B cell (primary cell): ENCODE measurements around the gene HAUS7. TPM values are rescaled to one million over a fixed set of nuclear protein-coding genes. Genes with fewer than 3 reads are reported as not detected.
A peak's percentile ranks its signal among the peaks of the same experiment; 100 is the strongest.

Experiments used
- ATAC-seq: fragments of 200-7000 bp; cut with Tn5 transposase; one replicate; pipeline ENCODE4 v1.10.0; 2021; ENCODE audit warnings: low read depth, mild to moderate bottlenecking, moderate number of reproducible peaks, moderate library complexity
- CTCF ChIA-PET: fragments of 350-600 bp; sonication (Branson Sonifier 250); formaldehyde crosslinking; loops from one replicate; lab custom pipeline; 2021; ENCODE audit warnings: antibody characterized with exemption, inconsistent platforms; lab: Charles Lee
- POLR2A ChIA-PET: fragments of 350-600 bp; sonication (Branson Sonifier 250); formaldehyde crosslinking; loops from one replicate; lab custom pipeline; 2021; ENCODE audit warnings: antibody characterized with exemption; lab: Charles Lee
- DNase-seq: peaks from one replicate; pipeline ENCODE4 v3.0.0; 2013
- H2AFZ ChIP-seq: 2 replicates; pipeline ENCODE4 v1.6.1; 2012; ENCODE audit warnings: mild to moderate bottlenecking, low read depth, low read length; ENCODE audit not compliant: insufficient read depth, poor library complexity, severe bottlenecking
- H3K27ac ChIP-seq, 2 donors: 1 replicate in 1 of 2; 2 replicates in 1 of 2; pipeline ENCODE4 v1.5.1; 2012 to 2013; ENCODE audit warnings: low read length in 2 of 2, mild to moderate bottlenecking in 2 of 2, moderate library complexity in 1 of 2
- H3K27me3 ChIP-seq, 4 experiments: fragments of 200-600 bp in 1 of 4; sonication (generic) in 1 of 4; replicated peaks in 1 of 4; 1 replicate in 2 of 4; 2 replicates in 2 of 4; pipeline versions ENCODE4 v1.6.1 to v1.7.0; 2013 to 2016; ENCODE audit warnings: low read length in 3 of 4, mild to moderate bottlenecking in 2 of 4, mixed read lengths in 1 of 4, moderate library complexity in 1 of 4; ENCODE audit not compliant: insufficient read depth in 4 of 4, control insufficient read depth in 3 of 4; ENCODE audit errors: control extremely low read depth in 1 of 4
- H3K36me3 ChIP-seq, 2 experiments: replicated peaks in 1 of 2; 1 replicate in 1 of 2; 2 replicates in 1 of 2; pipeline versions ENCODE4 v1.6.1 to v1.7.1; 2013; ENCODE audit warnings: low read length in 1 of 2; ENCODE audit not compliant: insufficient read depth in 2 of 2, control insufficient read depth in 1 of 2; ENCODE audit errors: control extremely low read depth in 1 of 2, extremely low read depth in 1 of 2
- H3K4me1 ChIP-seq, 2 donors: fragments of 200-600 bp in 1 of 2; sonication (generic) in 1 of 2; 1 replicate in 1 of 2; 2 replicates in 1 of 2; pipeline versions ENCODE4 v1.5.1 to v1.6.1; 2013 to 2017; ENCODE audit warnings: low read length in 2 of 2; ENCODE audit not compliant: control insufficient read depth in 2 of 2, insufficient read depth in 2 of 2
- H3K4me2 ChIP-seq: replicated peaks from 2 replicates; pipeline ENCODE3; 2012; ENCODE audit warnings: mild to moderate bottlenecking, low read depth, low read length; ENCODE audit not compliant: poor library complexity, severe bottlenecking
- H3K4me3 ChIP-seq, 5 experiments: fragments of 200-600 bp in 1 of 5; sonication (generic) in 1 of 5; 1 replicate in 3 of 5; 2 replicates in 2 of 5; pipeline versions ENCODE4 v1.5.1 to v1.7.0; 2011 to 2016; ENCODE audit warnings: low read length in 4 of 5, mild to moderate bottlenecking in 4 of 5, low read depth in 2 of 5, control low read depth in 1 of 5, moderate library complexity in 1 of 5; ENCODE audit not compliant: insufficient read depth in 1 of 5; ENCODE audit errors: control extremely low read depth in 1 of 5, extremely low read depth in 1 of 5
- H3K79me2 ChIP-seq: fragments of 200-600 bp; sonication (generic); one replicate; pipeline ENCODE4 v1.6.0; 2016; ENCODE audit warnings: low read length; ENCODE audit not compliant: control insufficient read depth, insufficient read depth
- H3K9ac ChIP-seq: fragments of 200-600 bp; sonication (generic); 2 replicates; pipeline ENCODE4 v1.6.1; 2017; ENCODE audit warnings: mild to moderate bottlenecking, low read length, moderate library complexity
- H3K9me3 ChIP-seq, 3 donors: one replicate each; pipeline versions ENCODE4 v1.6.1 to v1.7.1; 2013; ENCODE audit warnings: low read length in 2 of 3; ENCODE audit not compliant: control insufficient read depth in 2 of 3, insufficient read depth in 1 of 3; ENCODE audit errors: control extremely low read depth in 1 of 3
- H4K20me1 ChIP-seq: 2 replicates; pipeline ENCODE4 v1.6.0; 2012; ENCODE audit warnings: mild to moderate bottlenecking, low read length; ENCODE audit not compliant: insufficient read depth, control insufficient read depth, poor library complexity, severe bottlenecking
- H3K27ac Mint-ChIP-seq: one replicate; pipeline ENCODE4 v1.8.0; 2021; ENCODE audit warnings: mixed read lengths
- H3K27me3 Mint-ChIP-seq: one replicate; pipeline ENCODE4 v1.8.0; 2021; ENCODE audit warnings: mixed read lengths
- H3K4me1 Mint-ChIP-seq: one replicate; pipeline ENCODE4 v1.8.0; 2021; ENCODE audit warnings: mixed read lengths
- H3K4me3 Mint-ChIP-seq: one replicate; pipeline ENCODE4 v1.8.0; 2021; ENCODE audit warnings: mixed read lengths
- H3K9me3 Mint-ChIP-seq: one replicate; pipeline ENCODE4 v1.8.0; 2022; ENCODE audit warnings: mixed read lengths; ENCODE audit not compliant: insufficient read depth
- CTCF ChIP-seq: fragments of 200-600 bp; IDR thresholded peaks from one replicate; pipeline ENCODE4 v1.8.0; 2022; ENCODE audit warnings: antibody characterized with exemption, mild to moderate bottlenecking
- EZH2 ChIP-seq: IDR thresholded peaks from 2 replicates; pipeline ENCODE4 v1.6.1; 2012; ENCODE audit warnings: borderline replicate concordance, low read depth, mild to moderate bottlenecking, moderate library complexity, low read length; ENCODE audit not compliant: insufficient read depth, poor library complexity, severe bottlenecking
- WGBS: methylation state at CpG from one replicate; pipeline ENCODE4 v1.1.5; 2013; ENCODE audit warnings: missing lambda C conversion rate; ENCODE audit not compliant: insufficient coverage; 5-methylcytosine and 5-hydroxymethylcytosine counted together
- intact Hi-C: fragments of 100-400 bp; cut with micrococcal nuclease; formaldehyde crosslinking; loops from one replicate; pipeline ENCODE4 v1.10.0; 2022
- polyA plus RNA-seq: library from polyadenylated mRNA; depleted of rRNA; stranded (reverse); fragments of >200 nt; gene quantifications from 2 replicates; pipeline ENCODE4 v1.2.3, GENCODE V29; 2012
- total RNA-seq, 2 donors: library from RNA; stranded (reverse); fragments of 120-200 nt in 1 of 2; gene quantifications; 1 replicate in 1 of 2; 2 replicates in 1 of 2; pipeline versions ENCODE4 v1.2.3 to v1.2.4, GENCODE V29; 2013 to 2022

The HAUS7 gene
- total and polyA plus RNA-seq, 2 donors (not counting 1 experiment from before 2014, with no cell fraction given) = 25.2 to 26.9 TPM

DNA sequence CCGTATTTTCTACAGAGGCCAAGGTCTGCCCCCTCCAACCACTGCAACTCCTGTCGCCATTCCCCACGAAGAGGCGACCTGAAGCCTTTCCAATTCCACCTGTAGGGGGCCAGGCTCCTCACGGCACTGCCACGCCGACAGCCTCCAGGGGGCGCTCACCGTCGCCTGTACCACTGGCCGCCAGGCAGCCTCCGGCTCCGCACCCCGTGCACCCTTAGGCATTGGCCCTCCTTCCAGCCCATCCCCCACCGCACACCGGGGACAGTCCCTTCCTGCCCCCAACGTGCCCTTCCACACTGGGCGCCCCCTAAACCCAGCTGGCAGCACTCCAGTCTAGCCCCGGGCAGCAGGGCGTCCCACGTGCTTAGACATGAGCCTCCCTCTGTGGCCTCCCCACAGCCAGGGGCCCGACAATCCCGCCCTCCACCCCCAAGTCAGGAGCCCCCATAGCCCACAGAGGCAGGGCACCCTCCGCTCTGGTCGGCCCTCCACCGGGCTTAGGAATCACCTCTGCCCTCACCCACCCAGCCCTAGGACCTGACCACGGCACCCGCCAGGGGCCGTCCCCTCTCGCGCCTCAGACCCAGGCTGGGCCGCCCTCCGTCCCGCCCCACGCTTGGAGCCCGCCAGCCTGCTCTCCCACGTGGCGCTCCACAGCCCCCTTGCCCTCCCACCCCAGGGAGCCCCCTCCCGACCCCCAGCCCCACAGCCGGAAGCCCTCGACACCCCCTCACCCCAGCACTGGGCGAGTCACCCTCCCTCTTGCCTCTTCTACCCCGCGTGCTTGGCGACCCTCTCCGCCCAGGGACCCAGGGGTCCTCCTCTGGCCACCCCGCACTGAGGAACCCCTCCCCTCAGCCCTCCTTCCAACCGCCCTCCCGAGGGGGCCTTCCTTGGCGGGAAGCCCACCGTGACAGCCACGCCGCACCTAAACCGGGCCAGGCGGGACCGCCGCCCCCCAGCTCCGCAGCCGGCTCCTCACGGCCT lies 69.9 kb downstream of the HAUS7 start:
- no peak for TF ChIP-seq EZH2
- peak; percentile 67 for TF ChIP-seq CTCF
- peak; percentile 57 for ATAC-seq
- no peaks in the 10 kb centered on the region for H3K36me3 ChIP-seq
- H3K4me1 ChIP-seq = peaks cover 0 to 6% of the 10 kb centered on the region in 2 donors
- H3K9me3 Mint-ChIP-seq = no peaks in the 10 kb centered on the region
- H3K9me3 ChIP-seq = peaks cover 0 to 3% (median 0%) of the 10 kb centered on the region in 3 donors
- no peak overlapping the region for H3K9ac ChIP-seq
- no peaks in the 10 kb centered on the region for H3K27me3 ChIP-seq
- 51% methylated on average over 21 of the region's 60 CpGs for WGBS
- POLR2A ChIA-PET = no interaction called here
- peaks cover 3% of the 10 kb centered on the region for H3K4me1 Mint-ChIP-seq
- H3K4me2 ChIP-seq = no peak overlapping the region
- CTCF ChIA-PET = interaction anchor here (0.6 kb wide), 1 partner anchor 37 kb away, joined by 3 read pairs; no protein-coding TSS in a partner anchor
- no peaks in the 10 kb centered on the region for H3K79me2 ChIP-seq
- H3K27me3 Mint-ChIP-seq = no peaks in the 10 kb centered on the region
- intact Hi-C loops = no loop called here
- H3K27ac Mint-ChIP-seq = no peak overlapping the region
- no peak overlapping the region for H3K27ac ChIP-seq
- peak; percentile 46 for DNase-seq
- no peak overlapping the region for H2AFZ ChIP-seq
- H3K4me3 ChIP-seq = no peak overlapping the region
- no peak overlapping the region for H3K4me3 Mint-ChIP-seq
- H4K20me1 ChIP-seq = no peaks in the 10 kb centered on the region
